Prostate gland (tissue), 2 donors: ENCODE results near the gene MFAP1.

Experiments
- CTCF ChIP-seq, 4 experiments: fragments of 200-600 bp in 2 of 4; fragments of 450-650 bp in 2 of 4; sonication (generic) in 2 of 4; IDR thresholded peaks; 1 replicate in 3 of 4; 2 replicates in 1 of 4; pipeline ENCODE4 v1.5.1; 2016 to 2019; ENCODE audit warnings: antibody characterized with exemption in 4 of 4, mild to moderate bottlenecking in 2 of 4, moderate library complexity in 2 of 4
- POLR2A ChIP-seq: fragments of 450-650 bp; IDR thresholded peaks from one replicate; pipeline ENCODE4 v1.6.1; 2016; ENCODE audit warnings: antibody characterized with exemption, mild to moderate bottlenecking
- POLR2AphosphoS5 ChIP-seq: sonication (generic); formaldehyde crosslinking; IDR thresholded peaks from one replicate; pipeline ENCODE4 v1.6.1; 2017; ENCODE audit warnings: antibody characterized with exemption

- TF ChIP-seq CTCF (IDR thresholded peaks at IDR 0.05) (no peak), POLR2A (no peak), POLR2AphosphoS5 (no peak)
These were observed 3.7 kb upstream of the MFAP1 start for GRCh38 chr15:43828061-43828657.
